Effector memory CD4-positive, alpha-beta T cell (primary cell): ENCODE results near the gene DDIT3.
A peak's percentile ranks its signal among the peaks of the same experiment; 100 is the strongest.

Experiments used
- DNase-seq, 3 donors: peaks; one replicate each; pipeline ENCODE4 v3.0.0-alpha.2; 2020
- H3K27ac ChIP-seq: 2 replicates; pipeline ENCODE4 v1.7.0; 2013; ENCODE audit warnings: mild to moderate bottlenecking, low read length, moderate library complexity; ENCODE audit not compliant: insufficient read depth, poor library complexity, severe bottlenecking
- H3K27me3 ChIP-seq: replicated peaks from 2 replicates; pipeline ENCODE4 v1.7.0; 2013; ENCODE audit warnings: mild to moderate bottlenecking, low read length; ENCODE audit not compliant: insufficient read depth, control insufficient read depth, poor library complexity, severe bottlenecking
- H3K36me3 ChIP-seq: 2 replicates; pipeline ENCODE4 v1.7.0; 2013; ENCODE audit warnings: mild to moderate bottlenecking, low read length, moderate library complexity; ENCODE audit not compliant: control insufficient read depth, insufficient read depth
- H3K4me1 ChIP-seq: 2 replicates; pipeline ENCODE4 v1.7.0; 2013; ENCODE audit warnings: low read length, mild to moderate bottlenecking; ENCODE audit not compliant: control insufficient read depth, insufficient read depth, poor library complexity, severe bottlenecking
- H3K4me3 ChIP-seq: 2 replicates; pipeline ENCODE4 v1.7.0; 2013; ENCODE audit warnings: low read length, low read depth, mild to moderate bottlenecking; ENCODE audit not compliant: insufficient read depth, poor library complexity, severe bottlenecking
- H3K9me3 ChIP-seq: 2 replicates; pipeline ENCODE4 v1.7.0; 2013; ENCODE audit warnings: mild to moderate bottlenecking, low read length, moderate library complexity; ENCODE audit not compliant: control insufficient read depth

The DDIT3 gene

GRCh38 chr12:57525615-57526383, 5.5 kb upstream of the DDIT3 start:
- Histone ChIP-seq H3K27me3 (no peaks in the 10 kb centered on the region), H3K4me1 (peaks cover 29% of the 10 kb centered on the region), H3K9me3 (no peaks in the 10 kb centered on the region), H3K36me3 (peaks cover 56% of the 10 kb centered on the region), H3K4me3 (no peak overlapping the region), H3K27ac (no peak overlapping the region)
- no peak for DNase-seq

DNA sequence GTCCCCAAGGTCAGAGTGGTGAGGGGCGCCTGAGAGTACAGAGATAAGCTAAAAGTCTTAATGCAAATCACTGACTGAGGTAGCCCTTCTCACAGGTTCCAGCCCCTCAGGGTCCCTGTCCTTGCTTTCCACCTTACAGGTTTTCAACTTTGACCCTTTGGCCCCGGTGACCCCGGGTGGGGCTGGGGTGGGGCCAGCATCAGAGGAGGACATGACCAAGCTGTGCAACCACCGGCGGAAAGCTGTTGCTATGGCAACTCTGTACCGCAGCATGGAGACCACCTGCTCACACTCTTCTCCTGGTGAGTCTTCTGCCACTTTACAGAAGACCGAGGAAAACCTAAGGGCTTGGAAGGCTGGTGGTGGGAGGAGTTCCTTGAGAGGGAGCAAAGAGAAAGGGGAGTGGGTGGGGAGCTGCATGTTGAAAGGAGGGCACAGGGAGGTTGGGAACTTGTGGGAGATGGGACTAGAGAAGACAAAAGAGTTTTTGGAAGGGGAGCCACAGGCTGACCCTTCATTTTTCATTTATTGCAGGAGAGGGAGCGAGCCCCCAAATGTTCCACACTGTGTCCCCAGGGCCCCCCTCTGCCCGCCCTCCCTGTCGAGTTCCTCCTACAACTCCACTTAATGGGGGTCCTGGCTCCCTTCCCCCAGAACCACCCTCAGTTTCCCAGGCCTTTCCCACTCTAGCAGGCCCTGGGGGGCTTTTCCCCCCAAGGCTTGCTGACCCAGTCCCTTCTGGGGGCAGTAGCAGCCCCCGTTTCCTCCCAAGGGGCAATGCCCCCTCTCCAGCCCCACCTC, 4.7 kb upstream of the DDIT3 start:
- no peak overlapping the region for H3K4me3 ChIP-seq
- H3K27ac ChIP-seq, result no peak overlapping the region
- peaks cover 30% of the 10 kb centered on the region for H3K4me1 ChIP-seq
- DNase-seq, result no peak
- H3K9me3 ChIP-seq, result no peaks in the 10 kb centered on the region
- H3K36me3 ChIP-seq, result peaks cover 48% of the 10 kb centered on the region
- no peaks in the 10 kb centered on the region for H3K27me3 ChIP-seq

- Histone ChIP-seq H3K4me3 (peak overlapping the region; percentile 44), H3K36me3 (peaks cover 40% of the 10 kb centered on the region), H3K4me1 (peaks cover 38% of the 10 kb centered on the region), H3K9me3 (no peaks in the 10 kb centered on the region), H3K27me3 (no peaks in the 10 kb centered on the region), H3K27ac (peak overlapping the region; percentile 89)
- no peak for DNase-seq
These were observed 3.6 kb upstream of the DDIT3 start for GRCh38 chr12:57523706-57524614.

DNA sequence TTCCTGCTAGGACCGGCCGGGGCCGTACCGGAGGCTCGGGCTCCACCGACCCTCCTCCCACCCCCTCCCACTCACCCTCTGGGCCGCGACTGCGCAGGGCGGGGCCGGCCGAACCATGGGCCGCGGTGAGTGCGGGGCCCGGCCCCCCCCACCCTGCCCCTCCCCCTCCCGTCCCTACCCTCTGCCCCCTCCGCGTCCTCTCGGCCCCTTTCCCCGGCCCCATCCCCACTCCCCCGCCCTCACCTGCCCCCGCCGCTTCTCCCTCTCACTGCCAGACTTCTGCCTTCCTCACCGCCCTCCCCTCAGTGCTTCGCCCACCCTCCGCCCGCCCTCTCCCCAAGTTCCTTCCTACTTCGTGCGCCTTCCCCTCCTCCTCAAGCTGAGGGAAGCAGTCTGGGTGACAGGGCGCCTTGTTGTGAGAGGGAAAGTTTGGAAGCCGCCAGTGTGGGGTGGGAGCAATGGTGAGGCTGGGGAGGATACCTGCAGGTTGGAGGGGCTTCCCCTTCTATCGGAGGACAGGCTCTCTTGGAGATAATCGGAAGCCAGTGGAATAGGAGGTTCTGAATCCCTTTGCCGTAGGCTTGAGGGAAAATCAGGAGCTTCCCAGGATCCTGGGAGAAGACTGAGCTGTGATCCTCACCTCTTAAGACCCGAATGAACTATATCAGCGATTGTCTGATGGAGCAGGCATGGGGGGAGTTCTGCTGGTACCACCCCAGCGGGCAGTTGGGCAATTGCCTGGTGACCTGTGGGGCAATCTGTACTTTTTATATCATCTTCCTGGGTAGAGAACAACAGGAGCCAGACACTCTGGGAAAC, 2.8 kb upstream of the DDIT3 start:
- Histone ChIP-seq H3K9me3 (no peaks in the 10 kb centered on the region), H3K27me3 (no peaks in the 10 kb centered on the region), H3K4me1 (peaks cover 39% of the 10 kb centered on the region), H3K27ac (peak overlapping the region; percentile 89), H3K36me3 (peaks cover 31% of the 10 kb centered on the region), H3K4me3 (peak overlapping the region; percentile 44)
- DNase-seq, result peak in 2 of 3 donors; percentile 52 to 53

DNA sequence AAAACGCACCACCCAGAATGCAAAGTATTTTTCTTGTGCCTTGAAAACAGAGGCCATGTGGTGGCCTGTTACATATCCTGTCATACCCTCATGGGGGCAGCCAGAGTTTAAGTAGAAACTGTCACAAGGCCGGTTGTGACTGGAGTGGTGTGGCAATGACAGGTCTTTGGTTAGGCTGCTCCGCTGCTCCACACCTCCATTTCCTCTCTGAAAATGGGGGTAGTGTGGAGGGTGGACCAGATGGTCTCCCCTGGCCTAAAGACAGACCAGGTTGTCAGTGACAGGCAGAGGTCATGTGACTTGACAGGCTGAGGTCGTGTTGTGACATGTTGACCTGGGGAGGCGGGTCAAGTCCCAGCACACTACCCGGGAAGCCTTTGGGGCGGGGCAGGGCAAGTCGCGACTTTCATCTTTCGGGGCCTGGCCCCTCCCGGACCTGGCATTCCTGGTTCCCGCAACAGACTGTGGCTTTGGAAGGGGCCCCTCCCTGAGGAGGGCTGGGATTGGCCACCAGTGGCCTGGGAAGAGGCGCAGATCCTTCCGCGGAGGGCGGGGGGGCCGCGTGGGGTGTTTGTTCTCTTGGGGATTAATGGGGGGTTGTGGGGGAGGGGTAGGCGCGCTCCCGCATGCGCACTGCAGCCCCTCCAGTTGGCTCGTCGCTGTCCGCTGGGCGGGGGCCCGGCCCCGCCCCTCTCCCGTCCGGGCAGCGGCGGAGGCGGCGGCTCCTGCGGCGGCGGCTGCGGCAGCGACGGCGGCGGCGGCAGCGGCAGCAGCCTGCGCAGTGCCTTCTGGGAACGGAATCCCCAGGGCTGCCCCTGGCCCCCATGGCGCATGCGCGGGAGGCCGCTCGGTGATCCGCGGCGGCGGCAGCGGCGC, 1.9 kb upstream of the DDIT3 start, which contains the start of gene MBD6:
MBD6 (plus strand) TSS at position 814 of the 876 bp plus-strand sequence. CDS start 1,480 bp downstream, outside the sequence.
- H3K36me3 ChIP-seq, result peaks cover 25% of the 10 kb centered on the region
- peak within 1 kb of the TSS; percentile 89 for H3K27ac ChIP-seq
- H3K4me3 ChIP-seq, result peak within 1 kb of the TSS; percentile 44
- no peaks in the 10 kb centered on the region for H3K9me3 ChIP-seq
- H3K4me1 ChIP-seq, result peaks cover 39% of the 10 kb centered on the region
- peak; percentile 83 to 92 (median 88) for DNase-seq
- H3K27me3 ChIP-seq, result no peaks in the 10 kb centered on the region

GRCh38 chr12:57521525-57522010, 1.3 kb upstream of the DDIT3 start:
- H3K4me3 ChIP-seq, result peak overlapping the region; percentile 41
- no peaks in the 10 kb centered on the region for H3K27me3 ChIP-seq
- no peak for DNase-seq
- peaks cover 39% of the 10 kb centered on the region for H3K4me1 ChIP-seq
- H3K9me3 ChIP-seq, result no peaks in the 10 kb centered on the region
- H3K27ac ChIP-seq, result peak overlapping the region; percentile 89
- peaks cover 25% of the 10 kb centered on the region for H3K36me3 ChIP-seq

DNA sequence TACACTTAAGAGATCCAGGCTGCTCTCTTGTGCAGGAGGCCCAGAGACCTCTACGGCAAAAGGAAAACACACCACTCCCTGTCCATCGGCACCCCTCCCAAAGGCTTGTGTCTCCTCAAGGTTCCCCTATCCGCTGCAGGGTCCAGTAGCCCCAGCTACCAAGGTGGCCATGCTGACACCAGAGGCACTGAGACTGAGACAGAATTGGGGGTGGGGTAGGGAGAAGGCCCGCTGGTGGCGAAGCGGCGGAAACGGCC, 590 bp downstream of the DDIT3 start:
- Histone ChIP-seq H3K4me3 (peak overlapping the region; percentile 71), H3K4me1 (peaks cover 39% of the 10 kb centered on the region), H3K9me3 (no peaks in the 10 kb centered on the region), H3K27me3 (no peaks in the 10 kb centered on the region), H3K27ac (peak overlapping the region; percentile 95), H3K36me3 (peaks cover 28% of the 10 kb centered on the region)
- peak in 1 of 3 donors; percentile 15 for DNase-seq

DNA sequence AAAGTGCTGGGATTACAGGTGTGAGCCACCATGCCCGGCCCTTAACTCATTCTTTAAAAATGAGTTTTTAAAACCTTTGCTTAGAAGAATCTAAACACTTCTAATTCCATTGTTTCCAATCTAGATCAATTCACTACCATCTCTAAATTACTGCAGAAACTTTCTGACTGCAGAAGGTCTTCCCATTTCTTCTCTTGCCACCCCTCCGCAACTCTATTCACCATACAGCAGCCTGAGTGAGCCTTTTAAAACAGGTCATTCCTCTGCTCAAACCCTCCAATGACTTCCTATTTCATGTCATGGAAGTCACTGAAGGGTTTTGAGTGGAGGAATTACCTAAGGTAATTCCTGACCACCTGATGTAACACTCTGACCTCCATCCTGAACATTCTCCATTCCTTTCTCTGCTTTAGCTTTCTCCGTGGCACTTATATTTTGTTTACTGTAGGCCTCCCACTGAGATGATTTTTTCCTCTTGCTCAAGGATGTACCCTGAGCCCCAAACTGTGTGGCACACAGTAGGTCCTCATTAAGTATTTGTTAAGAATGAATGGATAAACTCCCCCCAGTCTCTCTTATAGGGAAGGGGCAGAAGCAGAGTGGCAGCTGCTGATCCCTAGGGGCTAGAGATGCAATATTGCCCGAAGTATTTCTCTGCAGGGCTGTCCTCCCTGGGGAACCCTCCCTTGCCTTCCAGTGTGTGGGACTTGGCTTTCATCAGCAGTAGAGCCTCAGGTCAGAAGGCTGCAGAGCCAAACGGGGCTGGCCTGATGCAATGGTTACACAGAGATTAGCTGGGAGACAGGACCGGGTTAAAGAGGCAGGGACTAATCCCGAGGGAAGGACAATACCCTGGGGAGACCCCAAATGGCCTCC, 1.2 kb downstream of the DDIT3 start:
- Histone ChIP-seq H3K36me3 (peaks cover 34% of the 10 kb centered on the region), H3K4me3 (peak overlapping the region; percentile 71), H3K4me1 (peaks cover 35% of the 10 kb centered on the region), H3K27me3 (no peaks in the 10 kb centered on the region), H3K9me3 (no peaks in the 10 kb centered on the region), H3K27ac (peak overlapping the region; percentile 95)
- no peak for DNase-seq
